ENCODE measurements around the gene ZNF85. TPM values are rescaled to one million over a fixed set of nuclear protein-coding genes. Genes with fewer than 3 reads are reported as not detected.
A peak's percentile ranks its signal among the peaks of the same experiment; 100 is the strongest.
"Not testable (repeated sequence)": the region's sequence is repeated elsewhere in the genome, so short reads cannot be mapped to it uniquely, and the experiment has no call there.

The ZNF85 gene
- 10 to 100 TPM in 4 of 8 experiments, 1 to 10 TPM in 4; 2.5 to 16.0 (median 11.5) TPM for total RNA-seq

DNA sequence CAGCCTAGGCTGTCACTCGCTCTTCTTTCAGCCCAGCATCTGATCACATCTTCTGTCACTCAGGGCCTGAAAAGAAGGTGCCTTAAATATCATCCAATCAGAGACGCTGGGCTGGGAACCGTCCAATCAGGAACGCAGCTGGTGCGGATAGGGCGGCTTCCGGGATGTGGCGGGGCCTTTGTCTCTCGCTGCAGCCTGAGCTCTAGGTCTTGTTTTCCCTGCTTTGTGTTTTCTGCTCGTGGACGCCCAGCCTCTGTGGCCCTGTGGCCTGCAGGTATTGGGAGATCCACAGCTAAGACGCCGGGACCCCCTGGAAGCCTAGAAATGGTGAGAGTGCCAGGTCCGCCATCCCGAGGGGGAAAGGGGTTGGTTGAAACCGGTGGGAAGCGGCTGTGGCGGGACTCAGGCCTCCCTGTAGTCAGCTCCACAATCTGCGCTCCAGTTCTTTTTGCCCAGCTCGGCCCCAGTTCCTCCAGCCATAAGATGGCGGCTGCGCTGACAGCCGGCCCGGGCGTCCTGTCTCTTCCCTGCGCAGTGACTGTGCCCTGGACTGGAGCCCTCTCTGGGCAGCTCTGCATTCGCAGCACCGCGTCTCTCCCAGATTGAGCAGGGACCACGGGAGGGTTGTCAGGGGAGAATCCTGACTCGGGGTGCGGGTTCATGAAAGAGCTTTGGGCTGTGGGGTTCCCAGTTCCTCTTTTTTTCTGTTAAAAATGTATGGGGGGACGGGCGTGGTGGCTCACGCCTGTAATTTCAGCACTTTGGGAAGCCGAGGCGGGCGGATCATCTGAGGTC is at the start of gene ZNF85:
ZNF85 (plus strand) TSS at position 175 of the 795 bp plus-strand sequence; CDS start at position 325, 150 bp downstream.
- WGBS, 10 experiments, result 0 to 29% (median 5%) methylated on average over 1 to 20 of the region's 38 CpGs; no CpG with 5 or more reads in 3 of the 10 experiments
- Histone ChIP-seq H3K4me3 (peak within 1 kb of the TSS; percentile 57 to 82 (median 60)), H3K4me1 (replicated peaks in 1 of 2) (peaks cover 0 to 4% of the 10 kb centered on the region in 2 donors), H3K27ac (peak within 1 kb of the TSS; percentile 86 to 91)
- in situ Hi-C loops (cut with MboI; ENCODE audit: low pct_unique_long_range_greater_than_20kb in 2 of 9, low sequenced_read_pairs in 9 of 9, unreplicated experiment in 9 of 9), result no loop called here
- ATAC-seq (replicated peaks in 6 of 8), result peak; percentile 97 to 100 (median 99)

DNA sequence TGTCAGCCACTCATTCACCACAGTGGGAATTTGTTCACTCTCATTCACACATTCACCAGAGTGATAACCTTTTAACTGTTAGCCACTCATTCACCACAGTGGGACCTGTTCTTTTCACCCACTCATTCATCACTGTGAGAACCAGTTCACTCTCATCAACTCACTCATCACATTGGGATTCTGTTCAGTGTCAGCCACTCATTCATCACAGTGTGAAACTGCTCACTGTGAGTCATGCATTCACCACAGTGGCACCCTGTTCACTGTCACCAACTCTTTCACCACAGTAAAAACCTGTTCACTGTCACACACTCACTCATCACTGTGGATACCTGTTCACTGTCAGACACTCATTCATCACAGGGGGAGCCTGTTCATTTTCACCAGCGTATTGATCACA is 43.5 kb upstream of the ZNF85 start:
- Histone ChIP-seq H3K27ac (no peak overlapping the region), H3K4me1 (replicated peaks in 1 of 2) (no peaks in the 10 kb centered on the region), H3K4me3 (no peak overlapping the region)
- 20 to 100% (median 40%) methylated on average over 1 of the region's 1 CpG; no CpG with 5 or more reads in 5 of the 10 experiments for WGBS, 10 experiments
- in situ Hi-C loops (cut with MboI; ENCODE audit: low pct_unique_long_range_greater_than_20kb in 2 of 9, low sequenced_read_pairs in 9 of 9, unreplicated experiment in 9 of 9), result no loop called here
- ATAC-seq (replicated peaks in 6 of 8), result no peak

DNA sequence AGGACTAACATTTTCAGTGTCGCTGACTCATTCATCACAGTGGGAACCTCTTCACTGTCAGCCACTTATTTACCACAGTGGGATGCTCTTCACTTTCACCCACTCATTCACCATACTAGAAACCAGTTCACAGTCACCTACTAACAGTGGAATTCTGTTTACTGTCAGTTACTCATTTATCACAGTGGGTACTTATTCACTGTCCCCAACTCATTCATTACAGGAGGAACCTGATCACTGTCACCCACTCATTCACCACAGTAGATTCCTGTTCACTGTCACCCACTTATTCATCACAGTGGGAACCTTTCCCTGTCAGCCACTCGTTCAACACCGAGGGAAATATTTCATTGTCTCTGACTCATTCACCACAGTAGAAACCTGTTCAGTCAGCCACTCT is 10.1 kb upstream of the ZNF85 start:
- ATAC-seq (replicated peaks in 6 of 8), result no peak
- in situ Hi-C loops (cut with MboI; ENCODE audit: low pct_unique_long_range_greater_than_20kb in 2 of 9, low sequenced_read_pairs in 9 of 9, unreplicated experiment in 9 of 9), result no loop called here
- Histone ChIP-seq H3K4me3 (no peak overlapping the region), H3K27ac (no peak overlapping the region), H3K4me1 (replicated peaks in 1 of 2) (no peaks in the 10 kb centered on the region)
- WGBS, 10 experiments, result 58 to 88% (median 68%) methylated on average over 1 to 3 of the region's 3 CpGs; no CpG with 5 or more reads in 4 of the 10 experiments

DNA sequence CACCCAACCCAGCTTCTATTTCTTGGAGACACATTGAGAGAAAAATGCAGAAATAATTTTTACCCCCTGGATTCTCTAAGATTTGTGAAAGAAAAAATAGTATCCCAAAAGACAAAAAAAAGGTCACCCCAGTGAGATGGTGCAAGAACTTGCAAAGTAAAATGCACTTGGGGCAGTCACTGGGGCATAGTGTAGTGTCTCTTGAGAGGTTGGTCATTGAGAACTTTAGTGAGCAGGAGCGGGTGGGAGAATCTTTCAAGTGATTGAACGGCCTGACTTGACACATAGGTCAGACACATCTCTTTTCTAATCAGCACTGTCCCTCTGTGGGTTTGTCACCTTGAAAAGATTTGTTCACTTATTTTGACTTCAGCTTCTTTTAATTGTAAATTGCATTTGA is 2.4 kb downstream of the ZNF85 start:
- ATAC-seq (replicated peaks in 6 of 8), result no peak
- Histone ChIP-seq H3K4me3 (no peak overlapping the region), H3K4me1 (replicated peaks in 1 of 2) (peaks cover 0 to 4% of the 10 kb centered on the region in 2 donors), H3K27ac (no peak overlapping the region)
- 60 to 100% (median 90%) methylated on average over 1 to 2 of the region's 2 CpGs; no CpG with 5 or more reads in 1 of the 10 experiments for WGBS, 10 experiments
- in situ Hi-C loops (cut with MboI; ENCODE audit: low pct_unique_long_range_greater_than_20kb in 2 of 9, low sequenced_read_pairs in 9 of 9, unreplicated experiment in 9 of 9), result no loop called here

DNA sequence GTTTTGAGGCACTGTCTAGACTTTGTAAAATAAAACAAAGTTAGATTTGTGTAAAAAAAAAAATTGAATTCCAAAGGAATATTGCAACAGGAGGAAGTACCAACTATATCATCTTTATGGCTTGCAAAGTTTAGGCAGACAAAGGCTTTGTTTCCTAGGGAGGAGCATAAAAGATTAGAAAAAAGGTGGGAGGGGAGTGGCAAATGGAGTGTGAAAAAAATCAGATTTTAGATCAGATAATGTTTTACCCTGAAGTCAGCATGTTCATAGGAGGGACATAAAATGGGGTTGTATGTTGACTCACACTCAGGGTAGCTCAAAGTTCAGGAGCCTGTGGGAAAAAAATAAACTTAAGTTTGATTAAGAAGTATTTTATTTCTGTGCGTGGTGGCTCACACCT is 3.7 kb downstream of the ZNF85 start:
- Histone ChIP-seq H3K4me1 (replicated peaks in 1 of 2) (peaks cover 0 to 4% of the 10 kb centered on the region in 2 donors), H3K27ac (no peak overlapping the region), H3K4me3 (no peak overlapping the region)
- no peak for ATAC-seq (replicated peaks in 6 of 8)
- in situ Hi-C loops (cut with MboI; ENCODE audit: low pct_unique_long_range_greater_than_20kb in 2 of 9, low sequenced_read_pairs in 9 of 9, unreplicated experiment in 9 of 9), result no loop called here
- WGBS, 10 experiments, result 75 to 100% (median 100%) methylated on average over 1 of the region's 1 CpG; no CpG with 5 or more reads in 4 of the 10 experiments

DNA sequence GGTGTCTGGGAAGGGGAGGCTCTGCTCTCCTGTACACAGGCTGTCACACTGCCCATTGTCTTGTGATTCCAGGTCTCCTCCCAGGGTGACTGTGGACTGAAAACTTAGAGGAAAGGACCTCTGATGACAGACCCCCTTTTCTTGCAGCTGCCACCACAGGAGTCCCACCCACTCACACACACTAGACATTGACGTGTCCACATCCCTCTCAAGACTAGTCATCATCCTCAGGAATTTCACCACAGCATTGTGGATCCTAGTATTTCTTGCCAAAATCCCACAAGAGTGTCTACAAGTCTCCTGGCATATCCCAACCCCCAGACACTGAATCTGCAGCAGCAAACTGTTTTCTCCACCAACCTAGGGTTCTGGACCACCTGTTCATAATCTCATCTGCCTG is 5.3 kb downstream of the ZNF85 start:
- H3K4me1 ChIP-seq (replicated peaks in 1 of 2), result peaks cover 0 to 4% of the 10 kb centered on the region in 2 donors
- no peak overlapping the region for H3K4me3 ChIP-seq
- WGBS, 10 experiments, result 0 to 100% (median 33%) methylated on average over 1 of the region's 1 CpG; no CpG with 5 or more reads in 7 of the 10 experiments
- ATAC-seq (replicated peaks in 6 of 8), result no peak
- in situ Hi-C loops (cut with MboI; ENCODE audit: low pct_unique_long_range_greater_than_20kb in 2 of 9, low sequenced_read_pairs in 9 of 9, unreplicated experiment in 9 of 9), result no loop called here
- no peak overlapping the region for H3K27ac ChIP-seq

DNA sequence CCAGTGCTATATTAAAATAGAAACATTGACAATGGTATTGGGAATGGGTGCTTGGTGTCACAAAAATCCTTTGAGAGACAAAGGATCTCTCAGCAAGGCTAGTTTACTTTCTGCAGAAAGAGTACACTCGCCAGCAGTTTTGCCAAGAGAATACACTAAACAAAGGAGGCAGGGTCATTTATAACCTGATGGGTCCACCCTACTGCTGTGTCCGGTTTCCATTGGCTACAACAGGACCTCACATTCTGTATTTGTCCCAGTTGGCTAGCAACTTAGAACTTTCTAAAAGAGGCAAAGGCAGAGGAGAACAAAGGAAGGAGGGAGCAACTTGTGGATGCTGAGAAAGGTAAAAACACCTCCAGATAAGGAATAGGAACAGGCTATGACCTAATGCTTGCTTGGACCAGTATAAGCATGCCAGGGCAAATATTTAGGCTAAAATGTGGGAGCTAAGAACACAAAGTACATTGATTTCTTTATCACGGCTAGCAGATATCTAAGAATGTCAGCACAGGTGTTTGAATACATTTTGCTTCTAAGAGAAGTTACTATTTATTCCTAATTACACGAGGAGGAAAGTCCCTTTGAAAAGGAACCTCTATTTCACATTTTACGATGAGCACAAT is 13.4 kb downstream of the ZNF85 start:
- H3K4me1 ChIP-seq (replicated peaks in 1 of 2); H3K4me3 ChIP-seq; H3K27ac ChIP-seq; in situ Hi-C loops (cut with MboI; ENCODE audit: low pct_unique_long_range_greater_than_20kb in 2 of 9, low sequenced_read_pairs in 9 of 9, unreplicated experiment in 9 of 9): not testable (repeated sequence)
- ATAC-seq (replicated peaks in 6 of 8), result peak in 1 of 8 experiments; percentile 38
- 0 to 100% (median 93%) methylated on average over 1 to 5 of the region's 5 CpGs for WGBS, 10 experiments

DNA sequence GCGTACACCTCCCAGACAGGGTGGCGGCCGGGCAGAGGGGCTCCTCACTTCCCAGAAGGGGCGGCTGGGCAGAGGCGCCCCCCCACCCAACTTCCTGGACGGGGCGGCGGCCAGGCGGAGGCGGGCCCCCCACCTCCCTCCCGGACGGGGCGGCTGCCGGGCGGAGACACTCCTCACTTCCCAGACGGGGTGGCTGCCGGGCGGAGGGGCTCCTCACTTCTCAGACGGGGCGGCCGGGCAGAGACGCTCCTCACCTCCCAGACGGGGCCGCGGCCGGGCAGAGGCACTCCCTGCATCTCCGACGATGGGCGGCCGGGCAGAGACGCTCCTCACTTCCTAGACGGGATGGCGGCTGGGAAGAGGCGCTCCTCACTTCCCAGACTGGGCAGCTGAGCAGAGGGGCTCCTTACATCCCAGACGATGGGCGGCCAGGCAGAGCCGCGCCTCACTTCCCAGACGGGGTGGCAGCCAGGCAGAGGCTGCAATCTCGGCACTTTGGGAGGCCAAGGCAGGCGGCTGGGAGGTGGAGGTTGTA is 29.6 kb downstream of the ZNF85 start:
- H3K4me1 ChIP-seq (replicated peaks in 1 of 2); in situ Hi-C loops (cut with MboI; ENCODE audit: low pct_unique_long_range_greater_than_20kb in 2 of 9, low sequenced_read_pairs in 9 of 9, unreplicated experiment in 9 of 9); H3K4me3 ChIP-seq; H3K27ac ChIP-seq; ATAC-seq (replicated peaks in 6 of 8): not testable (repeated sequence)
- WGBS, 10 experiments, result no CpG with 5 or more reads among the region's 41 CpGs

DNA sequence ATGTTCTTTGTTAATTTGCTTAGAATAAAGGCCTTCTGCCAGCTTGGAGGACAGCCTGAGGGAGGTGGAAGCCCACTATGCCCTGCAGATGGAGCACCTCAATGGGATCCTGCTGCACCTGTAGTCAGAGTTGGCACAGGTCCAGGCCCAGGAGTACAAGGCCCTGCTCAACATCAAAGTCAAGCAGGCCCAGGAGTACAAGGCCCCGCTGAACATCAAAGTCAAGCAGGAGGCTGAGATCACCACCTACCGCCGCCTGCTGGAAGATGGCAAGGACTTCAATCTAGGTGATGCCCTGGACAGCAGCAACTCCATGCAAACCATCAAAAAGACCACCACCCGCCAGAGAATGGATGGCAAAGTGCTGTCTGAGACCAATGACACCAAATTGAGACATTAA is 41.7 kb downstream of the ZNF85 start:
- WGBS, 10 experiments, result 20 to 93% (median 60%) methylated on average over 1 to 3 of the region's 4 CpGs; no CpG with 5 or more reads in 1 of the 10 experiments
- no peaks in the 10 kb centered on the region for H3K4me1 ChIP-seq (replicated peaks in 1 of 2)
- H3K4me3 ChIP-seq, result no peak overlapping the region
- in situ Hi-C loops (cut with MboI; ENCODE audit: low pct_unique_long_range_greater_than_20kb in 2 of 9, low sequenced_read_pairs in 9 of 9, unreplicated experiment in 9 of 9), result no loop called here
- ATAC-seq (replicated peaks in 6 of 8), result no peak
- H3K27ac ChIP-seq, result no peak overlapping the region

DNA sequence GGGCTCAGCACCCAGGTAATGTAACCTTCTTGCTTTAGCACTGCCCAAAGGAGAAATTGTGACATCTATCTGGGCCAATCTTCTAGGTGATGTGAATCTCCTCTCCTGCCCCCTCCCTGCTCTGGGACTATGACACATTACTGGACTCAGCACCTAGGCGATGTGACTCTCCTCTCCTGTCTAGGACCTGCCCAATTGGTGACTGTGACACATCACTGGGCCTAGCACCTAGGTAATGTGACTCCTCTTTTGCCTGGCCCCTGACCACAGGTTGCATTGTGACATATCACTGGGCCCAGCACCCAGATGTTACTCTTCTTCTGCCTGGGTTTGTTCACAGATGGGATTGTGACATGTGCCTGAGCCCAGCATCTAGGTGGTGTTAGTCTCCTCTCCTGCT is 45.0 kb downstream of the ZNF85 start:
- no peak for ATAC-seq (replicated peaks in 6 of 8)
- Histone ChIP-seq H3K4me1 (replicated peaks in 1 of 2) (no peaks in the 10 kb centered on the region), H3K27ac (no peak overlapping the region), H3K4me3 (no peak overlapping the region)
- in situ Hi-C loops (cut with MboI; ENCODE audit: low pct_unique_long_range_greater_than_20kb in 2 of 9, low sequenced_read_pairs in 9 of 9, unreplicated experiment in 9 of 9), result no loop called here
- WGBS, 10 experiments, result 100% methylated on average over 1 of the region's 1 CpG; no CpG with 5 or more reads in 9 of the 10 experiments

DNA sequence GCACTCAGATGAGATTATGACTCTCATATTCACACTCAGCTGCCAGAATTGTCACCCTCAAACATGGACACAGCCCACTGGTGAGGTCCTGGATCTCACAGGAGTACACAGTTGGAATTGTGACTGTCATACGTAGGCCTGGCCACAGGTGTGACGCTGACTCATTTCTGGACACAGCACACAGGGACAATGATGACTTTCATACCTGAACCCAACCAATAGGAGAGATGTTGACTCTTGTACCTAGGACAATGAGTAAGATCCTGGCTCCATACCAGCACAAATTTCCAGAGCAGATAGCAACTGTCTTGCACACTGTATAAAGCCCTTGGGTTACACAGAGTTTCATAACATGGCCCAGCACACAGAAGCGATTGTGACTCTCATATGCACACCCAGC is 46.4 kb downstream of the ZNF85 start:
- H3K4me3 ChIP-seq, result no peak overlapping the region
- H3K27ac ChIP-seq, result no peak overlapping the region
- no peak for ATAC-seq (replicated peaks in 6 of 8)
- WGBS, 10 experiments, result 20 to 67% (median 54%) methylated on average over 1 to 2 of the region's 3 CpGs; no CpG with 5 or more reads in 4 of the 10 experiments
- in situ Hi-C loops (cut with MboI; ENCODE audit: low pct_unique_long_range_greater_than_20kb in 2 of 9, low sequenced_read_pairs in 9 of 9, unreplicated experiment in 9 of 9), result no loop called here
- no peaks in the 10 kb centered on the region for H3K4me1 ChIP-seq (replicated peaks in 1 of 2)

DNA sequence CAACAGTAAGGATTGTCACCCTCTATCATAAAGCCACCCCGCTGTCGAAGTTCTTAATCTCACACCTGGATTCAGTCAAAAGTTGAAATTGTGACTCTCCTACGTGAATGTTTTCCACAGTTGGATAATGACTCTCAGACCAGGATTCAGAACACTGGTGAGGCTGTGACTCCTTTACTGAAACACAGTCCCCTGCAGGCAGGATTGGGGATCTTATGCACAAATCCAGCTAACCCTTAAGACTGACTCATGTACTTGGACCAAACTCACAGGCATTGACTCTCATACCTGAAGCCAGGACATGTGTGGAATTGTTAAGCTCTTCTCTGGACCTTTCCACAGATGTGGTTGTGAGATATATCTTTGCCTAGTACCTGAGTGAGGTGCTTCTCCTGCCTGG is 46.8 kb downstream of the ZNF85 start:
- Histone ChIP-seq H3K4me1 (replicated peaks in 1 of 2) (no peaks in the 10 kb centered on the region), H3K4me3 (no peak overlapping the region), H3K27ac (no peak overlapping the region)
- 17 to 83% (median 62%) methylated on average over 1 to 3 of the region's 3 CpGs; no CpG with 5 or more reads in 4 of the 10 experiments for WGBS, 10 experiments
- in situ Hi-C loops (cut with MboI; ENCODE audit: low pct_unique_long_range_greater_than_20kb in 2 of 9, low sequenced_read_pairs in 9 of 9, unreplicated experiment in 9 of 9), result no loop called here
- ATAC-seq (replicated peaks in 6 of 8), result no peak

DNA sequence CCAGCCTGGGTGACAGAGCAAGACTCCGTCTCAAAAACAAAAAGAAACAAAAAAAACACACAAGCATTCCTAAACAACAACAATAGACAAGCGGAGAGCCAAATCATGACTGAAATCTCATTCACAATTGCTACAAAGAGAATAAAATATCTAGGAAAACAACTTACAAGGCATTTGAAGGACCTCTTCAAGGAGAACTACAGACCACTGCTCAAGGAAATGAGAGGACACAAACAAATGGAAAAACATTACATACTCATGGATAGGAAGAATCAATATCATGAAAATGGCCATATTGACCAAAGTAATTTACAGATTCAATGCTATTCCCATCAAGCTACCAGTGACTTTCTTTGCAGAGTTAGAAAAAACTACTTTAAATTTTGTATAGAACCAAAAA is 69.7 kb downstream of the ZNF85 start:
- H3K4me3 ChIP-seq; ATAC-seq (replicated peaks in 6 of 8); in situ Hi-C loops (cut with MboI; ENCODE audit: low pct_unique_long_range_greater_than_20kb in 2 of 9, low sequenced_read_pairs in 9 of 9, unreplicated experiment in 9 of 9); H3K4me1 ChIP-seq (replicated peaks in 1 of 2); H3K27ac ChIP-seq: not testable (repeated sequence)
- WGBS, 10 experiments, result 30 to 100% (median 76%) methylated on average over 1 to 2 of the region's 2 CpGs; no CpG with 5 or more reads in 4 of the 10 experiments

Measured in motor neuron (in vitro differentiated cells).